HG03139 (cell line): ENCODE data around the gene SH3RF3.

ENCODE experiments used
- ATAC-seq: cut with Tn5 transposase; IDR thresholded peaks from one replicate; pipeline ENCODE4 v1.9.1; 2021; ENCODE audit not compliant: unreplicated experiment

SH3RF3 gene

DNA sequence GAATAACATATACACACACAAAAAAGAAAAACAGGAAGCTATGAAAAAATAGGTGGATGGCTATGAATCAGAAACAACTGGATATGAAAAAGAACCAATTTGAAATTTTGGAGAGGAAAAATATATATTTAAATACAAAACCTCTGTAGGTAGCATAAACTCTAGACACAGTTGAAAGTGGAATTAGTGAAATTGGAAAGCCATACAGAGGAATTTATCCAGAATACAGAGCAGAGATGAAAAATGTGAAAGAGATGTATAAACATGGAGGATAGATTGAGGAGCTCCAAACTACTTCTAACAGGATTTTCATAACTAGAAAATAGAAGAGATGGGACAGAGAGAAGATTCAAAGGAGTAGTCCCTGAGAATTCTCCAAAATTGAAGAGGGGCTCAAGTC lies 315.9 kb downstream of the SH3RF3 start:
- ATAC-seq: no peak

DNA sequence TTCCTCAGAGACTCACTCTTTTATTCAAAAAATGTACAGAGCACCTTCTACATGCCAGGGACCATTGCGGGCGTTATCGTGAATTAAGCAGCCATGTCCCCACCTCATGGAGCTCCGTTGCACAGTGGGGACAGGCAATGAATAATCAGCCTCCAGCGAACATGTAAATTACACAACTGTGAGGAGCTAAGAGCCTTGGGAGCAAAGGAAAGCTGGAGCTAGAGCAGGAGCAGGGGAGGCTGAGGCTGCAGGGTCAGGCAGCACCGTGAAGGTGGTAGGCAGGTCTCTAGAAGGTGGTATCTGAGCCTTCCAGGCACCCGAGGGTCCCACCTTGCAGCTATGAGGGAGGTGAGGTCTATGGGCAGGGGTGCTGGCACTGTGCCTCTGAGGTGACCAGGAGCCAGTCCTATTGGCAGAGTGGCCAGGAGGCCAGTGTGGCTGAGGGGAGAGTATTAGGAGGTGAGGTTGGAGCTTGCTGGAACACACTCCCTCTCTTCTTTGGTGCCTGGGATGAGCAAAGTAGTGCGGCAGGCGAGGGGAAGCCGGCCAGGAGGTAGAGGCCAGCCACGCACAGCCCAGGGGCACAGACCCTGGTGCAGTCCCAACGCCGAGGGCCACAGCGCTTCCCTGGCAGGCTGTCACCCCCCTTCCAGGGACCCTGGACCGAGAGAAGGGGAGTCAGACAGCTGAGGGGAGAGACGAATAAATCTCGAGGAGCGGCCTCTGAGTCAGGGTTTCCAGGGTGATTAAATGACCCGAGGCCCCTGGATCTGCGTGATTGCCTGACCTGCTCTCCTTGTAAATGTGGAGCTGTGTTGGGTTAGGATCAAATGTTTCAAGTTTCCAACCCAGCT lies 317.5 kb downstream of the SH3RF3 start:
- no peak for ATAC-seq

DNA sequence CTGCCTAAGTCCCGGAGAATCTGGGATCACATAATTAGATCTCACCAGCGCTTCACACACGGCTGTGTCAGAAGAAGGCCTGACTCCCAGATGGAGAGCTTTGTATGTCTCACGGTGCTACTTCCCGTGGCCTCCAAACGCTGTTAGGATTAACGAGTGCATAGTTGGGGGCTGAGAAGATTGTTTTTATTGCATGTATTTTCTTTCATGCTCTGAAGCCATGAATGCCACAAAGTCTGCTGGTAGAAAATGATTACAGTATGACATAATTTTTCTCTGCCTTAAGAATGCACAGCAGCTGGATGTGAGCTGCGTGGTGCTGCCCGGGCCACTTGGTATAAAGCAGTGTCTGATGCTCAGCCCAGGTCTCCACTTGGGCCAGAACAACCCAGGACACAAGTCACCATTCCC lies 318.3 kb downstream of the SH3RF3 start:
- no peak for ATAC-seq

DNA sequence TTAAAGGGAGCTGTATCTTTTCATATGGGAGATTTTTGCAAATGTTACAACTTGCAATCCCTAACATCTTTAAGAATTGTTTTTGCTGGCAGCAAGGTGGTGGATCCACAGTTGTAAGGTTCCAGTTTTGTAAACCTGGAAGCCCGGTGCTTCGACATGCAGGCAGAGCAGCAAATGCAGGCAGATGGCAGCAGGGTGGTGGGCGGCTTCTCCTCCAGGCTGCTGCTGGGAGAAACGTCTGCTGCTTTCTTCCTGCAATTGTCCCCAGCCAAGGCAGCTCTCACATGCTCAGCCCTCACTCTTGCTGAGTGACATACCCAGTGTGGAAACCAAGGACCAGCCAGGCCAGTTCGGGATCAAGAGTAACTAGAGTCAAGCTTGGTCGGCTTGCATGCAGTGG lies 318.8 kb downstream of the SH3RF3 start:
- ATAC-seq: no peak

DNA sequence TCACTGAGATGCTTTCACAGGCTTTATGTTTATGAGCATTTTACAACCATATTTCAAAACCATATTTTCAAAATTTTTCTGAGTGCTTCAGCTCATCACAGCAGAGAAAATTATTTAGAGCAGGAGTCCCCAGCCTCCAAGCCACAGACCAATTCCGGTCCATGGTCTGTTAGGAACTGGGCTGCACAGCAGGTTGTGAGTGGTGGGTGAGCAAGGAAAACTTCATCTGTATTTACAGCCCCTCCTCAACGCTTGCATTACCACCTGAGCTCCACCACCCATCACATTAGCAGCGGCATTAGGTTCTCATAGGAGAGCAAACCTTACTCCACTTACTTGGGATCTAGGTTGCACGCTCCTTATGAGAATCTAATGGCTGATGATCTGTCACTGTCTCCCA lies 319.2 kb downstream of the SH3RF3 start:
- ATAC-seq: no peak

DNA sequence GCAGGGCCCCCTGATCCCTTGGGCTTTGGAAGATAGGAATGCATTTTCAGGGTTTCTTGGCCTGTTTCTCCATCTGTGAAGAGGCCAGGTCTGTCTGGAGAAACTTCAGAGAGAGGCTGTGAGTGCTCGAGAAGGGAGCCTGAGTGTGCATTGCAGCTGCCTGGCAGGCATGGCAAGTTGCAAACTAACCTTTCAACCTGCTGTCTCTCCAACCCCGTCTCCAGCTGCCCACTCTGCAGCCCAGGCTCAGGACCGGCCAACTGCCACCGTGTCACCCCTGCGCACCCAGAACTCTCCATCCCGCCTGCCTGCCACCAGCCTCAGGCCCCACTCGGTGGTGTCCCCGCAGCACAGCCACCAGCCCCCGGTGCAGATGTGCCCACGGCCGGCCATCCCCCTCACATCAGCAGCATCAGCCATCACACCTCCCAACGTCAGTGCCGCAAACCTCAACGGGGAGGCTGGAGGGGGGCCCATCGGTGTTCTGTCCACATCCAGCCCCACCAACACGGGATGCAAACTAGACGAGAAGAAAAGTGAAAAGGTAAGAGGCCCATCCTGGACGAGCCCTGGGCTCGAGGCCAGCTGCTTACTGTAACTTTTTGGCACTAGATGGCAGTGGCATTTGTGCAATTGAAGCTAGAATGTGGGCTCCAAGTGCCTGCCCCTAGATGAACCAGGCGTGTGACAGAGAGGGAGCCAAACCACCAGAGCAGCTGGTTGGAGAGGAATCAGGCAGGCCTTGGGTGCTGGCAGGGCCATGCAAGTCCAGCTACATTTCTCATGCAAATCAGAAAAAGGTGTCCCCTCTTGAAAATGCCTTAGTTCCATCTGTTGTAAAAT lies 320.2 kb downstream of the SH3RF3 start:
- ATAC-seq: no peak

DNA sequence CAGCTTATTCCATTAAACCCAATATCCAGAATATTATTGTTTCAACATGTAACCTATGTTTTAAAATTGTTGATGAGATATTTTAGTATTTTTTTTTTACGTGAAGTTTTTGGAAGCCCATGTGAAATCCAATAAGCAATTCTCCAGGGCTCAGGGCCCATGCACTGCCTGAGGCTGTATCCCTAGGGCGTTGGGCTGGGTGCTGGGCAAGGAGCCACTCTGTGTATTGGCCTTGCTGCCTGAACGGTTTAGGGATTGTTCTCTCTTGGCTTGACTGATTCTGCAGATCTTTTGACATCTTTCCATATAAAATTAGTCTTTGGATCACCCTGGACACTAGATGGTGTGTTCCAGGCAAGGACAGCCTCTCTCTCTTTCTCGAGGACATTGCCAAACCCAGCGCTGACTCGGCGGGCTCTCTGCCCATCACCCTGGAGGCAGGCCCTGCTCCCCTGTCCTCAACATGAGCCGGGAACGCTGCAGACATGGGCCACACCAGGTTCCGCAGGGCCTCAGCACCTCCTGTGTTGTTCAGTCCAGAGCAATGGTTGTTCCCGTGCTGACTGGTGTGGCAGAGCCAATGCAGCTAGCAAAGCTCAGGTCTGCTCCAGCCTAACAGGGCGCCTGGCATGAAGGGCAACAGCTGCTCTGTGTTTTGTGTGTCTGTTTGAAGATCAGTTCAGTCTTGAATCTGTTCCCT lies 321.7 kb downstream of the SH3RF3 start:
- ATAC-seq: no peak

DNA sequence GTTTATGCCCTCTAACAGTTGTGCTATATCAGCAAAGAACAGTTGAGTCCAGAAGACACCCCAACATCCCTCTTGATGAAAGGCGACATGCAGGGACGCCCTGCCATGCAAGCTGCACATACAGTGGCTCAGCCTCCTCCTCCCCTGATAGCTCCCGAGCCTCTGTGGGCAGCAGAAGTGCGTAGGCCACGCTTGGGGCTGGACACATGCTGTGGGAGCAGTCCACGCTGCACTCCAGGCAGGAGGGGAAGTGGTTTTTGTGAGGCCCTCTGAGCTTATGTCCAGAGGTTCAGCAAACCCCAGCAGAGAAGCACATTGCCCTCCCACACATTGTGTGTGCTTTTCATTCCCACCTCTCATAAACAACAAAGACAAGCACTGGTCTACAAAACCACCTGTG lies 322.7 kb downstream of the SH3RF3 start:
- ATAC-seq: no peak

DNA sequence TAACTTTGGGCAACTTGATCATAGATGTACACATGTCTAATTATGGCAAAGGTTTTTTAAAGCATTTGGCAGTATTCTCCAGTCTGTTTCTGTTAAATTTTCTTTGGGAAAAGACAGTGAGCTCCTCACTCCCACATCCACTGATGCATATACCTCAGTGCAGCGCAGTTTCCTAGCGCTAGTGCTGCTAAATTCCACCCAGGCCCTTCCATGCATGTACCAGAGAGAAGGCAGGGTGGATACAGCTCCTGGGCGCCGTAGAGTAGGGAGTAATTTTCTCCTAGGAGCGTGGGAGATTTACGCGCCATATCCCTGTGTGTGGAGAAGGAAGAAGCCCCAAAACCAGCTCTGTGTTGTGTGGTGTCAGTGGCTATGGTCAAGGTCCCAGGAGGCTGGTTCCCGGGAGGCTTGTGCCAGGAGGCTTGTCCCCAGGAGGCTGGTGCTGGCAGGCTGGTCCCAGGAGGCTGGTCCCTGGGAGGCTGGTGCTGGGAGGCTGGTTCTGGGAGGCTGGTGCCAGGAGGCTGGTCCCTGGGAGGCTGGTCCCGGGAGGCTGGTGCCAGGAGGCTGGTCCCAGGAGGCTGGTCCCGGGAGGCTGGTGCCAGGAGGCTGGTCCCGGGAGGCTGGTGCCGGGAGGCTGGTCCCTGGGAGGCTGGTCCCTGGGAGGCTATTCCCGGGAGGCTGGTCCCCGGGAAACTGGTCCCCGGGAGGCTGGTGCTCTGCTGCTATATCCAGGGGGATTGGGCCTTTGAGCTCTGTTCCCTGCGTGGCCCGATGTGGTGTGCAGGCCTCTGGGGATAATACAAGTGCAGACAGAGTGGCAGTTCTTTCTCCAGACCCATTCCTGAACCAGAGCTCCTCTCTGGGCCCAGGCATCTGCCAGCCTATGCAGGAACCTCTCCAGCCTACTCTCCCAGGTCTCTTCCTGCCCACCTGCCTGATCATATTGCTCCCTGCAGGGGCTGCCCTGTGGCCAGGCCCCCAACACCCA lies 323.6 kb downstream of the SH3RF3 start:
- ATAC-seq: no peak

DNA sequence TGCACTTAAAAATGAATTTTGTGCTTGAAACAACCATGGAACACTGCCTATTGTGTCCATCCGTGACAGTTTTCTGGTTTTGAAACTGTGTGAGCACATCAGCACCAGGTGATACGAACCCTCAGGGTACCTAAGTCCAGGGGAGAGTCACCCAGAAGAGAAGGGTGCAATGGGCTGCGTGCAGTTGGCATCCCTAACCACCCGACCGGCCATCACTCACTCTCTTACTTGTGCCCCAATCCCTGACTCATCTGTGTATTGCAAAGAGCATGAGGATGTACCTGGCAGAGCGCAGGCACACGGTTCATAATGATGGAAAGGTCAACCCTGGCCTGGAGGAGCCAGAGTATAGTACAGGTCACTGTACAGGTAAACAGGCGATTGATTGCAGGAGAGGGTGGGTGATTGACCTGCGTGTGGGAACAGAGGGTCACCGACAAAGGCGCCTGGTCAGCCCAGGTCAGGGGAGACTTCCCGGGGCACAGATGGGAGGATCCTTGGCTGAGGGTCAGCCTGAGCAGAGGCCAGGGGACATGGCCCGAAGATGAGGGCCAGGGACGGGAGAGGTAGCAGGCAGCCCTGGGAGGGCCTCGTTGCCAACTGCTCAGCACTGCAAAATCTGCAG lies 324.5 kb downstream of the SH3RF3 start:
- ATAC-seq: no peak

DNA sequence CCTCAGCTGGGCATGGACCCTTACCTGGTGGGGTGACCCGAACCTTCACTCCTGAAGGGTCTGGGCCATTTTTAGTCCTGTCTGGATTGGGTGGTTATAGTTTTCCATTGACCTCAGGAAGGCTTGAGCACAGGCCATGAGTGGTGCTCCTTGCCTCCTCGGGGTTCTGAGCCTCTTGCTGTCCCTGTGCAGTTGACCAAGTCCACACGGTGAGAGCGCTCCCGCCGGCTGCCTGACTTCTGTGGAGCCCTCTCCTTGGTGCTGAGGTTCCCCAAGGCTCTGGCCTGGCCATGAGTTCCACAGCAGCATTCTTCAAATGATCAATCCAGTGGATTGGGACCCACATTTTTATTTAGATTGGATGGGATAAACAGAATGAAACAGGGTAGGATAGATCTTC lies 325.3 kb downstream of the SH3RF3 start:
- ATAC-seq: no peak

DNA sequence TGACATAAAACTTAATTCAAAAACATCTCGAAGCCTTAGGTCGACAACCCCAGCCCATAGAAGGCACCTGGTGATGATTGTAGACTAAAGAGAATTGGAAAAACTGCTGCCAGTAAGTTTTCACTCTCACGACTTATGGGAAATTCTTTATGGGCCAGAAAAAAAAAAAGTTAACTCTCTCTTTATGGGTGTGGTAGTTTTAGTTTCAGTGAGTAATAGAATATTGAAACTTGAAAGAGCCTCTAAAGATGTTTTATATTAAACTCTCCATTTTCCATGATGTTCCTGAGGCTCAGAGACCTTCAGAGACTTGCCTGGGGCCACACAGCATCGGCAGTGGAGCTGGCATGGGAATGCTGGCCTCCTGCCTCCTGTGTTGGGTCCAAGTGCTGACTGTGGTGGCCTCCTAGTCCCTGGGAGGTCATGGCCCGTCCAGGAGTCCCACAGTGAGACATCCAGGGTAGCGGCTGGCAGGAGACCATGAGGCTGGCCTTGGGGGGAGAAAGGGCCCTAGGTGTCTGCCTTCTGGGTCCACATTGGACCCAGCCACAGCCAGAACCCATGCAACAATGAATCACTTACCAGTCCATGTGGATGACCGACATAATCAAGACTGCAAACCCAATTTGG lies 325.9 kb downstream of the SH3RF3 start:
- ATAC-seq: no peak

DNA sequence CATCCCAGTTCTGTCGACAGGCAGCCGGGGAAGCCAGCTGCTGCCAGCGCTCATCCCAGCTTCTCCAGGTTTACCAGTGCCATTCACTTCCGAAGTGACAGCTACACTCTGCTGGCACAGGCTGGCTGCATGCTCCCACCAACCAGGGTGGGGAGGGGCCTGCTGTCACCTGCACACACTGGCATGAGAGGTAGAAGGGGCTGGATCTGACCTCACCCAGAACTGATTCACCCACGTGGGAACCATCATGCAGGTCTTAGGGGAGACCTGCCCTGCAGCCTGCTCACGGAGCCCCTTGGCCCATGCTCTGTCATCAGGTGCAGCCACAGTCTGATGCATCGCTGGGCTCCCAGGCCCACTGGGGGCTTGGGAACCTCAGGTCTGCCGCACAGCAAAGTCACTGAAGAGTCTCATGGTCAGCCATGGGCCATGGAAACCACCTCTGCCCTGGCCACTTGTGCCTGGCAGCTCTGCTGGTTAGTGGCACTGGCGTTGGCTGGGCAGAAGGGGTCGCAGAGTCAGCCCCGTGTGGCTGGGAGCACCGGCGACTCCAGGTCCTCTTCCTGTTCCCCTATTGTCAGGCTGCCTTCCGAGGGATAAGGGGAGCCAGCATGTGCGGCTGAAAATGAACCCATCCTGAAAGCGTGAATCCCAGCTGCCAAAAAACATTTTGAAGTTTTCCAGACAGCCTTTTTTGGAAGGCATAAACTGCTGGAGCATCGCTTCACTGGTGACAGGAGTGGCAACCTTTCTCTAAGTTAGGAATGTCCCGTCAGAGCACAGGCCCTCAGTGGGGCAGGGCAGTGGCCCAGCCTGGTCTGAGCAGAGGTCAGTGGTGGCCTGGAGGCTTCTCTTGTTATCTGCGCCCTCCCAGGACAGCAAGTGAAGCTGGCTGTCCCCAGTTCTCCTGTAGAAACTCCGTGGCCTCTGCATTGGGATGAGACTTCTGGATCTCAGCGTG lies 327.0 kb downstream of the SH3RF3 start:
- ATAC-seq: no peak

DNA sequence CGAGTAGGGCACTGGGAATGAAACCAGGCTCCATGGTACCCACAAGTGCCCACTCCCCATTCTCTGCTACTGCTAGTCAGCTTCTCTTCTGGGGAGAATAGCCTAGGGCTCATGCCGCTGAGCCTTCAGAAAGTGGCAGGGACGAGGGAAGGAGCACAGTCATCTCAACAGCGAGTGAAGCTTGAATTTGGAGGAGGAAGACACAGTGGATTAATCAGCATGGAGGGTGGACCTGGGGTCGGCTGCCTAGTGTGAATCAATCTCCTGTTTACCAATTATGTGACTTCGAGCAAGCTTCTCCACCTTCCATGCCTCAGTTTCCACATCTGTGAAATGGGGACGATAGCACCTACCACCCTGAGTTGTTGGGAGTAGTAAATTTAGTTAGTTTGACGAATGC lies 327.8 kb downstream of the SH3RF3 start:
- ATAC-seq: no peak

DNA sequence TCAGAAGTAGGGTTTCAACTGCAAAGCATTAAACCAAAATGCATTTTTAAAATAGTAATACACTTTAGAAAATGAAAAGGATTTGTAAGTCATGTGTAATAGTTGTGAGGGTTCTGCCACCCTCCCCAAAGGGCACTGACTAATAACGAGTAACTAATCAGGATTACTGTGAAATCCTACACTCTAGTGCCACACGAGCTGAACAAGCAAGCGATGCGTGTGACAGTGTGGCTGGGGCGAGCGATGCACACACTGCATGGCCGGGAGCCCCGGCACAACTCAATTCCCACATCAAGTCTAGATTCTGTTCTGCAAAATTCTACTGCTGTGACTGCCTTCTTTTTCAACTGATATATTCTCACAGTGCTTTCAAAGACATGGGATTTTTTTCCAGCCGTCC lies 328.4 kb downstream of the SH3RF3 start:
- no peak for ATAC-seq

DNA sequence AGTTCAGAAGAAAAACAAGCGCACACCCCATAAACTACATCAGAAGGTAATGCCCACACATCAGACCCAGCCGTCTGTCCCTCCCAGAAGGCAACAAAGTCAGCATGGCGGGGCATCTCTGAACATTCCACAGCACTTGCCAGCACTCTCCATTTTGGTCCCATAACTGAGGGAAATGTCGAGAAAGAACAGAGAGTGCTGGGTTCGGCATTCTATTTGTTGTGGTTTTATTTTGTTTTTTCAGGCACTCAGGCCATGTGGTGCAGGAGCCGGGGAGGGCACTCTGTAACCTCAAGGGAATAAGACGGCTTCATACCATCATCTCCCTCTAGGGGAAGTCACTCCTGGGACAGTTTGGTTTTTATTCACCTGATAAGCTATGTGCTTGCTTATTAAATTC lies 328.8 kb downstream of the SH3RF3 start:
- ATAC-seq: no peak

DNA sequence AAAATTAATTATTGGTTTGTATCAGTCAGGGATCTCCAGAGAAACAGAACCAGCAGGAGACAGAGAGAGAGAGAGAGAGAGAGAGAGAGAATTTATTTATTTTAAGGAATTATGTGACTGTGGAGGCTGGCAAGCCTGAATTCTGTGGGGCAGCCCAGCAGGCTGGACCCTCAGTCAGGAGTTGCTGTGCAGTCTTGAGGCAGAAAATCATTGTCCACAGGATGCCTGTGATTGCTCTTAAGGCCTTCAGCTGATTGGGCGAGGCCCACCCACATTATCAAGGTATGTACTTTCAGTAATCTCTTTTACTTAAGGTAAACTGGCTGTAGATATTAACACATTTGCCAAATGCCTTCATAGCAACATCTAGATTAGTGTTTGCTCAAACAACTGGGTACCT lies 329.5 kb downstream of the SH3RF3 start:
- ATAC-seq: no peak

DNA sequence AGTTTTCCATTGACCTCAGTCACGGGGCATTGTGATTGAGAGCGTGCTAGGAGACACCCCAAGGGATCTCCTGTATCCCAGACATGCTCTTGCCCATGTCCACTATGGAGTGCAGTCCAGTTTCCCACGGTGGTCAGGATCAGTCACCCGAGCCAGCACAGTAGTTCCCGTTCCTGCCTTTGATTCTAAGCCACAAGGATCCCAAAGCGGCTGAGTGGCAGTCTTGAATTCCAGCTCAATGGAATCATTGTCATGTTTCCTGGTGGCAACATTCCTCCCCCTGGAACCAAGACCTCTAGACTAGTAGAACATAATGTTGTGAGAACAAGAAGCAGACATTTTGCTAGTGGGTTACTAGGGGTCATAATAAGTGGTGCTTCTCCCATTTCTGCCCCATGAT lies 330.5 kb downstream of the SH3RF3 start:
- ATAC-seq: no peak
